Astrocyte (in vitro differentiated cells and primary cell): Measurements from ENCODE around the gene GPANK1.

Experiments used
- EZH2 ChIP-seq: IDR thresholded peaks from 2 replicates; pipeline ENCODE4 v1.6.1; 2012; ENCODE audit warnings: mild to moderate bottlenecking, low read length, inconsistent platforms; ENCODE audit not compliant: insufficient read depth
- TF ChIP-seq, protein P1 (sequence below): IDR thresholded peaks from 2 replicates; pipeline ENCODE4 v1.5.1; 2011; ENCODE audit warnings: low read depth, mild to moderate bottlenecking, inconsistent platforms, low read length, moderate library complexity; ENCODE audit not compliant: insufficient read depth

DNA sequence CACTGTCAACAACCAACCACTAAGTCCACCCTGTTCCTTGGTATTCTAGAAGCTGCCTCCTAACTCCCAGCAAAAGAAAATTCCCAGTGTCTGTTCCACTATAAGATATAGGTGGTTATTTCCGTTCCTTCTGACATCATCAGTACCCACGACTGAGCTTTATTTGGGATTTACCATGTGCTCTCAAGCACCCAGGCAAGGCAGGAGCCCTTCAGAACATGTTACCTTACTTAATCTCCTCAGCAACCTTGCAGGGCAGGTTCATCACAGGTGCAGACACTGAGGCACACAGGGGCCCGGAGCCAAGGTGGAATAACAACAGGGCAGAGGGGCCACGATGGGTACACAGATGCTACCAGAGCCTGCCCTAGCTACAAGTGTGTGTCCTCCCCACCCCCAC, 27.6 kb upstream of the GPANK1 start:
- TF ChIP-seq, protein P1, sequence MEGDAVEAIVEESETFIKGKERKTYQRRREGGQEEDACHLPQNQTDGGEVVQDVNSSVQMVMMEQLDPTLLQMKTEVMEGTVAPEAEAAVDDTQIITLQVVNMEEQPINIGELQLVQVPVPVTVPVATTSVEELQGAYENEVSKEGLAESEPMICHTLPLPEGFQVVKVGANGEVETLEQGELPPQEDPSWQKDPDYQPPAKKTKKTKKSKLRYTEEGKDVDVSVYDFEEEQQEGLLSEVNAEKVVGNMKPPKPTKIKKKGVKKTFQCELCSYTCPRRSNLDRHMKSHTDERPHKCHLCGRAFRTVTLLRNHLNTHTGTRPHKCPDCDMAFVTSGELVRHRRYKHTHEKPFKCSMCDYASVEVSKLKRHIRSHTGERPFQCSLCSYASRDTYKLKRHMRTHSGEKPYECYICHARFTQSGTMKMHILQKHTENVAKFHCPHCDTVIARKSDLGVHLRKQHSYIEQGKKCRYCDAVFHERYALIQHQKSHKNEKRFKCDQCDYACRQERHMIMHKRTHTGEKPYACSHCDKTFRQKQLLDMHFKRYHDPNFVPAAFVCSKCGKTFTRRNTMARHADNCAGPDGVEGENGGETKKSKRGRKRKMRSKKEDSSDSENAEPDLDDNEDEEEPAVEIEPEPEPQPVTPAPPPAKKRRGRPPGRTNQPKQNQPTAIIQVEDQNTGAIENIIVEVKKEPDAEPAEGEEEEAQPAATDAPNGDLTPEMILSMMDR: no peak
- no peak for TF ChIP-seq EZH2
